GM12891 (cell line): ENCODE results near the gene GPR107.

ENCODE experiments used
- POLR2A ChIP-seq: IDR thresholded peaks from 2 replicates; pipeline ENCODE4 v1.6.1; 2011; ENCODE audit warnings: low read depth, low read length, control low read depth
- SPI1 ChIP-seq: IDR thresholded peaks from 2 replicates; pipeline ENCODE4 v1.6.1; 2011; ENCODE audit warnings: low read depth, low read length, control low read depth
- TAF1 ChIP-seq: IDR thresholded peaks from 2 replicates; pipeline ENCODE4 v1.6.1; 2011; ENCODE audit warnings: low read depth, low read length, control low read depth

DNA sequence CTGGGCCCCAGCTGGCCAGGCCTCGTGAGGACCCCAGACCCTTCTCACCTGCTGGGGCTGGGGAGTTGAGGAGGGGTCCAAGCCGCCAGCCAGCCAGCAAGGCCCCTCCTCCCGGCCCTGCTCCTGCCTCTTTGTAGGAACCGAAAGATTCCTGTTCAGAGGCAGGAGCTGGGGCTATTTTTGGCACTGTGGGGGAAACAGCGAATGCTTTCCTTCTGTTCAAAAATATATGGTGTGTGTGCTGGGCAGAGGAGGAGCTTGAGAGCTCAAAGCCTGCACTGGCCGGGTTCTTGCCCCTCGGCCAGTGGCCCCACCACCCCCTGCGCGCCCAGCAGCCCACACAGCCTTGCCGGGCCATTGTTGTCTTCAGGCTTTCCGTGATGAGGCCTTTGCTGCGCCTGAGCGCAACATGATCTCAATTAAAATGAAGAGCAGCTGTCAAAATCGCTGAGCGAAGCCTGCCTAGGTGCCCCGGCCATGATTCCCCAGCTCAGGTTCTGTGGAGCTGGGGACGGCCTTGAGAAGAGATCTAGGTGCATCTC is 131.9 kb downstream of the GPR107 start:
- no peak for TF ChIP-seq POLR2A
- no peak for TF ChIP-seq TAF1
- no peak for TF ChIP-seq SPI1
